Mesenchymal stem cell (in vitro differentiated cells and primary cell): ENCODE results near the gene KLK5.

Experiments
- DNase-seq: peaks from one replicate; pipeline ENCODE4 v3.0.0-alpha.2; 2013
- H2AFZ ChIP-seq: one replicate; pipeline ENCODE4 v1.6.1; 2013; ENCODE audit warnings: low read depth, mild to moderate bottlenecking, control low read depth, inconsistent platforms, low read length, moderate library complexity
- H2AK5ac ChIP-seq: 2 replicates; pipeline ENCODE4 v1.6.1; 2013; ENCODE audit warnings: low read length, moderate library complexity, mild to moderate bottlenecking, inconsistent platforms; ENCODE audit not compliant: severe bottlenecking
- H2BK120ac ChIP-seq: one replicate; pipeline ENCODE4 v1.6.1; 2013; ENCODE audit warnings: low read depth, mild to moderate bottlenecking, inconsistent platforms, low read length, moderate library complexity
- H2BK12ac ChIP-seq, 2 experiments: one replicate each; pipeline ENCODE4 v1.6.1; 2013; ENCODE audit warnings: inconsistent platforms in 2 of 2, low read length in 2 of 2, mild to moderate bottlenecking in 2 of 2, moderate library complexity in 2 of 2, control low read depth in 1 of 2
- H2BK15ac ChIP-seq: one replicate; pipeline ENCODE4 v1.6.1; 2013; ENCODE audit warnings: mild to moderate bottlenecking, low read depth, inconsistent platforms; ENCODE audit not compliant: poor library complexity, severe bottlenecking
- H2BK5ac ChIP-seq: 2 replicates; pipeline ENCODE4 v1.6.1; 2013; ENCODE audit warnings: low read depth, mild to moderate bottlenecking, low read length, control low read depth, inconsistent platforms; ENCODE audit not compliant: poor library complexity, severe bottlenecking
- H3K14ac ChIP-seq, 2 experiments: one replicate each; pipeline ENCODE4 v1.6.1; 2013; ENCODE audit warnings: inconsistent platforms in 2 of 2, low read length in 2 of 2, control low read depth in 1 of 2, mild to moderate bottlenecking in 1 of 2, moderate library complexity in 1 of 2
- H3K18ac ChIP-seq, 2 experiments: one replicate each; pipeline ENCODE4 v1.6.1; 2013; ENCODE audit warnings: inconsistent platforms in 2 of 2, low read length in 2 of 2, control low read depth in 1 of 2, low read depth in 1 of 2, mild to moderate bottlenecking in 1 of 2
- H3K23ac ChIP-seq, 2 experiments: one replicate each; pipeline ENCODE4 v1.6.1; 2013; ENCODE audit warnings: inconsistent platforms in 2 of 2, low read length in 2 of 2, mild to moderate bottlenecking in 2 of 2, moderate library complexity in 2 of 2, control low read depth in 1 of 2
- H3K27ac ChIP-seq: 2 replicates; pipeline ENCODE4 v1.5.1; 2013; ENCODE audit warnings: mild to moderate bottlenecking, moderate library complexity, low read length, control low read depth, inconsistent platforms; ENCODE audit not compliant: poor library complexity, severe bottlenecking
- H3K27me3 ChIP-seq, 2 experiments: 2 replicates each; pipeline versions ENCODE4 v1.6.1 to v1.7.0; 2013; ENCODE audit warnings: low read length in 2 of 2, mild to moderate bottlenecking in 2 of 2, moderate library complexity in 2 of 2, control low read depth in 1 of 2, inconsistent platforms in 1 of 2; ENCODE audit not compliant: control insufficient read depth in 1 of 2, insufficient read depth in 1 of 2
- H3K36me3 ChIP-seq, 2 experiments: 2 replicates each; pipeline versions ENCODE4 v1.6.1 to v1.7.0; 2013; ENCODE audit warnings: low read length in 2 of 2, control low read depth in 1 of 2, inconsistent platforms in 1 of 2, low read depth in 1 of 2, mild to moderate bottlenecking in 1 of 2; ENCODE audit not compliant: insufficient read depth in 2 of 2, control insufficient read depth in 1 of 2
- H3K4ac ChIP-seq, 2 experiments: one replicate each; pipeline ENCODE4 v1.6.1; 2013; ENCODE audit warnings: inconsistent platforms in 2 of 2, low read length in 2 of 2, mild to moderate bottlenecking in 2 of 2, moderate library complexity in 2 of 2, control low read depth in 1 of 2, low read depth in 1 of 2
- H3K4me1 ChIP-seq: 2 replicates; pipeline ENCODE4 v1.6.1; 2013; ENCODE audit warnings: low read depth, low read length, control low read depth; ENCODE audit not compliant: control insufficient read depth, insufficient read depth
- H3K4me2 ChIP-seq: 2 replicates; pipeline ENCODE4 v1.6.1; 2013; ENCODE audit warnings: low read length, mild to moderate bottlenecking, inconsistent platforms; ENCODE audit not compliant: poor library complexity, severe bottlenecking
- H3K4me3 ChIP-seq, 2 experiments: 2 replicates each; pipeline versions ENCODE4 v1.5.1 to v1.7.0; 2013; ENCODE audit warnings: low read length in 2 of 2, mild to moderate bottlenecking in 2 of 2, control low read depth in 1 of 2, low read depth in 1 of 2; ENCODE audit not compliant: insufficient read depth in 1 of 2
- H3K79me1 ChIP-seq: replicated peaks from 2 replicates; pipeline ENCODE4 v1.6.1; 2013; ENCODE audit warnings: mild to moderate bottlenecking, control low read depth, low read length, inconsistent platforms; ENCODE audit not compliant: poor library complexity, severe bottlenecking
- H3K9ac ChIP-seq: 2 replicates; pipeline ENCODE4 v1.7.0; 2013; ENCODE audit warnings: mild to moderate bottlenecking, low read length, moderate library complexity
- H3K9me3 ChIP-seq: 2 replicates; pipeline ENCODE4 v1.7.0; 2013; ENCODE audit warnings: mild to moderate bottlenecking, low read length; ENCODE audit not compliant: control insufficient read depth
- H4K8ac ChIP-seq: one replicate; pipeline ENCODE4 v1.6.1; 2013; ENCODE audit warnings: inconsistent platforms, mild to moderate bottlenecking, low read length, moderate library complexity
- H4K91ac ChIP-seq: one replicate; pipeline ENCODE4 v1.6.1; 2013; ENCODE audit warnings: mild to moderate bottlenecking, low read length, inconsistent platforms
- WGBS: methylation state at CpG from one replicate; pipeline ENCODE4 v1.1.7; 2013; ENCODE audit warnings: mixed read lengths; 5-methylcytosine and 5-hydroxymethylcytosine counted together

Gene KLK5

DNA sequence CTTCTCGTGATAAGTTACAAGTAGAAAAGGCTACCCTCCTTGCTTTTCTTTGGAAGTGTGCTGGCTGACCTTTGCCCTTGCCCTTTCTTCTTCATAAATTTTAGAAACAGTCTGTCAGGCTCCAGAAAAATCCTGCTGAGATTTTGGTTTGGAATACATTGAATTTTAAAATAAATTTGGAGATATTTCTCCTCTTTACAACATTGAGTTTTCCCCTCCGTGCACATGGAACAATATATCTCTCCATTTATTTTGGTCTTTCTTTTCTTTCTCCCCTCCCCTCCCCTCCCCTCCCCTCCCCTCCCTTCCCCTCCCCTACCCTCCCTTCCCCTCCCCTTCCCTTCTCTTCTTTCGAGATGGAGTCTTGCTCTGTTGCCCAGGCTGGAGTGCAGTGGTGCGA lies 50.2 kb downstream of the KLK5 start:
- Histone ChIP-seq H3K79me1 (no peaks in the 10 kb centered on the region), H2BK5ac (no peak overlapping the region), H4K91ac (no peak overlapping the region), H4K8ac (no peak overlapping the region), H3K4ac (no peak overlapping the region), H2BK120ac (no peak overlapping the region), H2BK12ac (no peak overlapping the region), H3K9me3 (no peaks in the 10 kb centered on the region), H3K18ac (no peak overlapping the region), H3K4me1 (no peaks in the 10 kb centered on the region), H3K27me3 (peaks cover 0 to 25% of the 10 kb centered on the region in 2 experiments), H3K23ac (no peak overlapping the region), H3K4me3 (no peak overlapping the region), H3K14ac (no peak overlapping the region), H3K4me2 (no peak overlapping the region), H2AFZ (no peak overlapping the region), H2AK5ac (no peak overlapping the region), H2BK15ac (no peak overlapping the region), H3K36me3 (no peaks in the 10 kb centered on the region), H3K27ac (no peak overlapping the region), H3K9ac (no peak overlapping the region)
- 65% methylated on average over 2 of the region's 4 CpGs for WGBS
- DNase-seq: no peak

DNA sequence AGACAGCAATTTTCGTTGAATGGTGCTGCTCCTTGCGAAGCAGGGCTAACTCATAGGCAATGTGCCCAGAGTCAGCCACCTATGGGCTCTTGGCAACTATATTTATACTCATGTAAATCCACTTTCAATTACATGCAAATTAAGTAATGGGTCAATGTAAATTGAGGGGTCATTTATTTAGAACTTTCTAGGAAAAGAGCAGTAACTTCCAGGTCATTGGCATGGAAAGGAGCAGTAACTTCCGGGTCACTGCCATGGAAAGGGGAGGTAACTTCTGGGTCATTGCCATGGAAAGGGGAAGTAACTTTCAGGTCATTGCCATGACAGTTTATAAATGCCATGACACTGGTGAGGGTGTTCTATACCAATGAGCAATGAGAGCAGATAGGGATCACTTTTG lies 53.3 kb downstream of the KLK5 start:
- Histone ChIP-seq H3K36me3 (no peaks in the 10 kb centered on the region), H2AFZ (no peak overlapping the region), H4K8ac (no peak overlapping the region), H3K4me2 (no peak overlapping the region), H2AK5ac (no peak overlapping the region), H3K4me1 (no peaks in the 10 kb centered on the region), H3K4me3 (no peak overlapping the region), H2BK12ac (no peak overlapping the region), H2BK5ac (no peak overlapping the region), H3K79me1 (no peaks in the 10 kb centered on the region), H3K27me3 (peaks cover 0 to 4% of the 10 kb centered on the region in 2 experiments), H4K91ac (no peak overlapping the region), H3K27ac (no peak overlapping the region), H3K9ac (no peak overlapping the region), H3K9me3 (no peaks in the 10 kb centered on the region), H2BK120ac (no peak overlapping the region), H3K14ac (no peak overlapping the region), H3K23ac (no peak overlapping the region), H2BK15ac (no peak overlapping the region), H3K18ac (no peak overlapping the region), H3K4ac (no peak overlapping the region)
- DNase-seq: no peak
- WGBS: 58% methylated on average over 3 of the region's 3 CpGs

DNA sequence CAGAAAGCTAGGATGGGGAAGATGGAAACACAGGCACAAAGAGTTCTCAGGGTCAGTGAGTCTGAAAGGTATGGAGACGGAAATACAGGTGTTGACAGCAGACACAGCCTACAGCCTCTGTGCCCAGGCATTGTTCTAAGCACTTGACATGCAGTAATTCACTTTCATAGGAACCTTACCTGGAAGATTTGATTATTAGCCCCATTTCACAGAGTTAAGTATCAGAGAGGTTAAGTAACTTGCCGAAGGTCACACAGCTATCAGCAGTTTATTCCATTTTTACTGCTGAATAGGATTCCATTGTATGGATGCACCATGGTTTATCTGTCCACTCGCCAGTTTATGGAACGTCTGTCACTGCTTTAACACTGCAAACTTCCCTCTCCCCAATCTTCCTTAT lies 54.8 kb downstream of the KLK5 start:
- Histone ChIP-seq H2AK5ac (no peak overlapping the region), H3K23ac (no peak overlapping the region), H2BK120ac (no peak overlapping the region), H3K79me1 (no peaks in the 10 kb centered on the region), H3K9me3 (no peaks in the 10 kb centered on the region), H2BK15ac (no peak overlapping the region), H3K4me2 (no peak overlapping the region), H3K27ac (no peak overlapping the region), H3K4me3 (no peak overlapping the region), H3K27me3 (peaks cover 0 to 4% of the 10 kb centered on the region in 2 experiments), H4K91ac (no peak overlapping the region), H3K4me1 (no peaks in the 10 kb centered on the region), H3K14ac (no peak overlapping the region), H2AFZ (no peak overlapping the region), H2BK12ac (no peak overlapping the region), H2BK5ac (no peak overlapping the region), H3K18ac (no peak overlapping the region), H3K36me3 (no peaks in the 10 kb centered on the region), H3K9ac (no peak overlapping the region), H3K4ac (no peak overlapping the region), H4K8ac (no peak overlapping the region)
- DNase-seq: no peak
- 56% methylated on average over 3 of the region's 4 CpGs for WGBS

DNA sequence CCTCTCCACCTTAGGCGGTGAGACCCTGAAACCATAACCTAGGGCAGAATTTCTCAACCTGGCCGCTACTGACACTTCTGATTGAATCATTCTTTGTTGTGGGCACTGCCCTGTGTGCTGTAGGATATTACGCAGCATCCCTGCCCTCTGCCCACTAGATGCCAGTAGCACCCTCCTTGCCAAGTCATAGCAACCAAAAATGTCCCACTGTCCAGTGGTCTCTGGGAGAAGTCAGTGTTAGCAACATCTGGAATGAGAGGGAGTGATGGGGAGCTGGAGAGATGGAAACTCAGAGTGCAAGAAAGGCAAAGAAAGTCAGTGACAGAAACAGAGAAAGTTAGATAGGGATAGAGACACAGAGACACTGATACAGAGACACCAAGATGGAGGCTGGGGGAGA lies 55.2 kb downstream of the KLK5 start:
- Histone ChIP-seq H3K9ac (no peak overlapping the region), H3K23ac (no peak overlapping the region)

More for the DNA sequence above, 55.2 kb downstream of the KLK5 start:
- H2AK5ac ChIP-seq: no peak overlapping the region
- H2BK12ac ChIP-seq: no peak overlapping the region
- no peak overlapping the region for H2BK120ac ChIP-seq
- H4K91ac ChIP-seq: no peak overlapping the region
- no peak overlapping the region for H3K14ac ChIP-seq
- no peak for DNase-seq
- no peaks in the 10 kb centered on the region for H3K36me3 ChIP-seq
- H3K27ac ChIP-seq: no peak overlapping the region
- no peak overlapping the region for H2BK5ac ChIP-seq
- H4K8ac ChIP-seq: no peak overlapping the region
- no peak overlapping the region for H2BK15ac ChIP-seq
- H3K4ac ChIP-seq: no peak overlapping the region
- H3K4me1 ChIP-seq: no peaks in the 10 kb centered on the region
- no peak overlapping the region for H3K18ac ChIP-seq
- no peaks in the 10 kb centered on the region for H3K9me3 ChIP-seq
- 55% methylated on average over 3 of the region's 3 CpGs for WGBS
- no peak overlapping the region for H3K4me3 ChIP-seq
- H3K4me2 ChIP-seq: no peak overlapping the region
- H3K27me3 ChIP-seq: peaks cover 0 to 3% of the 10 kb centered on the region in 2 experiments
- no peak overlapping the region for H2AFZ ChIP-seq
- no peaks in the 10 kb centered on the region for H3K79me1 ChIP-seq
